Measurements from ENCODE around the gene PDYN.
"Not testable (repeated sequence)": the region's sequence is repeated elsewhere in the genome, so short reads cannot be mapped to it uniquely, and the experiment has no call there.

Gene PDYN

GRCh38 chr20:2036357-2036756 lies 42.5 kb upstream of the PDYN start:
- H3K4me1 ChIP-seq (ENCODE audit: control insufficient read depth in 1 of 2, insufficient read depth in 2 of 2, low read length in 2 of 2); H3K79me1 ChIP-seq (ENCODE audit: low read length); H2BK120ac ChIP-seq (ENCODE audit: insufficient read depth, low read length, poor library complexity); H3K18ac ChIP-seq (ENCODE audit: low read length); H3K4me3 ChIP-seq (ENCODE audit: low read depth, low read length); H3K36me3 ChIP-seq (ENCODE audit: control insufficient read depth in 1 of 2, insufficient read depth in 2 of 2, low read length in 2 of 2); H3K9ac ChIP-seq (ENCODE audit: low read length); H3K79me2 ChIP-seq (ENCODE audit: control insufficient read depth, insufficient read depth, low read length, poor library complexity); H3K27ac ChIP-seq (ENCODE audit: low read depth, low read length); H2BK12ac ChIP-seq (ENCODE audit: low read length); H2AK5ac ChIP-seq (ENCODE audit: low read length); H3K9me3 ChIP-seq (ENCODE audit: insufficient read depth, low read depth, low read length); H2BK5ac ChIP-seq (ENCODE audit: low read depth, low read length, poor library complexity); H3K4me2 ChIP-seq (ENCODE audit: low read length); H3K23ac ChIP-seq (ENCODE audit: low read length); H3K14ac ChIP-seq (ENCODE audit: low read length); H4K91ac ChIP-seq (ENCODE audit: low read depth, low read length); DNase-seq; H3K4ac ChIP-seq (ENCODE audit: low read depth, low read length); H4K8ac ChIP-seq (ENCODE audit: low read depth, low read length); H2AFZ ChIP-seq (ENCODE audit: insufficient read depth, low read length, poor library complexity); H3K27me3 ChIP-seq (ENCODE audit: insufficient read depth, low read length); H4K12ac ChIP-seq (ENCODE audit: low read depth, low read length): not testable (repeated sequence)
- 100% methylated on average over 3 of the region's 4 CpGs for WGBS (ENCODE audit: extremely low coverage, insufficient coverage, insufficient read length)

- DNase-seq = no peak
- Histone ChIP-seq H3K27me3 (ENCODE audit: insufficient read depth, low read length) (no peaks in the 10 kb centered on the region), H3K79me2 (ENCODE audit: control insufficient read depth, insufficient read depth, low read length, poor library complexity) (no peaks in the 10 kb centered on the region), H3K79me1 (ENCODE audit: low read length) (no peaks in the 10 kb centered on the region), H3K14ac (ENCODE audit: low read length) (no peak overlapping the region), H2AK5ac (ENCODE audit: low read length) (no peak overlapping the region), H3K4me2 (ENCODE audit: low read length) (no peak overlapping the region), H4K12ac (ENCODE audit: low read depth, low read length) (no peak overlapping the region), H3K18ac (ENCODE audit: low read length) (no peak overlapping the region), H3K4me3 (ENCODE audit: low read depth, low read length) (no peak overlapping the region), H3K4me1 (ENCODE audit: control insufficient read depth in 1 of 2, insufficient read depth in 2 of 2, low read length in 2 of 2) (peaks cover 0 to 6% of the 10 kb centered on the region in 2 experiments), H2BK120ac (ENCODE audit: insufficient read depth, low read length, poor library complexity) (no peak overlapping the region), H4K91ac (ENCODE audit: low read depth, low read length) (no peak overlapping the region), H3K23ac (ENCODE audit: low read length) (no peak overlapping the region), H3K27ac (ENCODE audit: low read depth, low read length) (no peak overlapping the region), H4K8ac (ENCODE audit: low read depth, low read length) (no peak overlapping the region), H2BK12ac (ENCODE audit: low read length) (no peak overlapping the region), H2AFZ (ENCODE audit: insufficient read depth, low read length, poor library complexity) (no peak overlapping the region), H3K4ac (ENCODE audit: low read depth, low read length) (no peak overlapping the region), H2BK5ac (ENCODE audit: low read depth, low read length, poor library complexity) (no peak overlapping the region), H3K9me3 (ENCODE audit: insufficient read depth, low read depth, low read length) (no peaks in the 10 kb centered on the region), H3K9ac (ENCODE audit: low read length) (no peak overlapping the region), H3K36me3 (ENCODE audit: control insufficient read depth in 1 of 2, insufficient read depth in 2 of 2, low read length in 2 of 2) (no peaks in the 10 kb centered on the region)
- no CpG with 5 or more reads among the region's 5 CpGs for WGBS (ENCODE audit: extremely low coverage, insufficient coverage, insufficient read length)
Observed at GRCh38 chr20:2032168-2032567, 38.3 kb upstream of the PDYN start.

- Histone ChIP-seq H3K4me2 (ENCODE audit: low read length) (no peak overlapping the region), H3K36me3 (ENCODE audit: control insufficient read depth in 1 of 2, insufficient read depth in 2 of 2, low read length in 2 of 2) (no peaks in the 10 kb centered on the region), H2AFZ (ENCODE audit: insufficient read depth, low read length, poor library complexity) (no peak overlapping the region), H3K18ac (ENCODE audit: low read length) (no peak overlapping the region), H2AK5ac (ENCODE audit: low read length) (no peak overlapping the region), H3K9ac (ENCODE audit: low read length) (no peak overlapping the region), H3K4me1 (ENCODE audit: control insufficient read depth in 1 of 2, insufficient read depth in 2 of 2, low read length in 2 of 2) (no peaks in the 10 kb centered on the region), H4K91ac (ENCODE audit: low read depth, low read length) (no peak overlapping the region), H2BK5ac (ENCODE audit: low read depth, low read length, poor library complexity) (no peak overlapping the region), H3K4ac (ENCODE audit: low read depth, low read length) (no peak overlapping the region), H3K79me2 (ENCODE audit: control insufficient read depth, insufficient read depth, low read length, poor library complexity) (no peaks in the 10 kb centered on the region), H3K4me3 (ENCODE audit: low read depth, low read length) (no peak overlapping the region), H3K27me3 (ENCODE audit: insufficient read depth, low read length) (no peaks in the 10 kb centered on the region), H3K9me3 (ENCODE audit: insufficient read depth, low read depth, low read length) (peaks cover 2% of the 10 kb centered on the region), H3K27ac (ENCODE audit: low read depth, low read length) (no peak overlapping the region), H4K8ac (ENCODE audit: low read depth, low read length) (no peak overlapping the region), H3K79me1 (ENCODE audit: low read length) (no peaks in the 10 kb centered on the region), H3K14ac (ENCODE audit: low read length) (no peak overlapping the region), H3K23ac (ENCODE audit: low read length) (no peak overlapping the region), H4K12ac (ENCODE audit: low read depth, low read length) (no peak overlapping the region), H2BK120ac (ENCODE audit: insufficient read depth, low read length, poor library complexity) (no peak overlapping the region), H2BK12ac (ENCODE audit: low read length) (no peak overlapping the region)
- no peak for DNase-seq
- WGBS (ENCODE audit: extremely low coverage, insufficient coverage, insufficient read length) = no CpG with 5 or more reads among the region's 4 CpGs
Observed at GRCh38 chr20:2026514-2026913, 32.7 kb upstream of the PDYN start.

GRCh38 chr20:2026004-2026403 lies 32.1 kb upstream of the PDYN start:
- Histone ChIP-seq H3K14ac (ENCODE audit: low read length) (no peak overlapping the region), H3K9me3 (ENCODE audit: insufficient read depth, low read depth, low read length) (peaks cover 2% of the 10 kb centered on the region), H2BK12ac (ENCODE audit: low read length) (no peak overlapping the region), H2AK5ac (ENCODE audit: low read length) (no peak overlapping the region), H3K79me2 (ENCODE audit: control insufficient read depth, insufficient read depth, low read length, poor library complexity) (no peaks in the 10 kb centered on the region), H3K4me1 (ENCODE audit: control insufficient read depth in 1 of 2, insufficient read depth in 2 of 2, low read length in 2 of 2) (no peaks in the 10 kb centered on the region), H3K23ac (ENCODE audit: low read length) (no peak overlapping the region), H3K4ac (ENCODE audit: low read depth, low read length) (no peak overlapping the region), H4K12ac (ENCODE audit: low read depth, low read length) (no peak overlapping the region), H4K8ac (ENCODE audit: low read depth, low read length) (no peak overlapping the region), H3K18ac (ENCODE audit: low read length) (no peak overlapping the region), H3K4me2 (ENCODE audit: low read length) (no peak overlapping the region), H3K9ac (ENCODE audit: low read length) (no peak overlapping the region), H3K36me3 (ENCODE audit: control insufficient read depth in 1 of 2, insufficient read depth in 2 of 2, low read length in 2 of 2) (no peaks in the 10 kb centered on the region), H2AFZ (ENCODE audit: insufficient read depth, low read length, poor library complexity) (no peak overlapping the region), H3K4me3 (ENCODE audit: low read depth, low read length) (no peak overlapping the region), H2BK120ac (ENCODE audit: insufficient read depth, low read length, poor library complexity) (no peak overlapping the region), H3K27me3 (ENCODE audit: insufficient read depth, low read length) (no peaks in the 10 kb centered on the region), H2BK5ac (ENCODE audit: low read depth, low read length, poor library complexity) (no peak overlapping the region), H3K27ac (ENCODE audit: low read depth, low read length) (no peak overlapping the region), H3K79me1 (ENCODE audit: low read length) (no peaks in the 10 kb centered on the region), H4K91ac (ENCODE audit: low read depth, low read length) (no peak overlapping the region)
- DNase-seq = no peak
- no CpG with 5 or more reads among the region's 9 CpGs for WGBS (ENCODE audit: extremely low coverage, insufficient coverage, insufficient read length)

Data from trophoblast cell (in vitro differentiated cells and primary cell).